Measurements from ENCODE around the gene TRMT44.

TRMT44 gene

GRCh38 chr4:8435656-8436121 is 4.9 kb upstream of the TRMT44 start:
- no peak for DNase-seq (ENCODE audit: low read depth)

DNA sequence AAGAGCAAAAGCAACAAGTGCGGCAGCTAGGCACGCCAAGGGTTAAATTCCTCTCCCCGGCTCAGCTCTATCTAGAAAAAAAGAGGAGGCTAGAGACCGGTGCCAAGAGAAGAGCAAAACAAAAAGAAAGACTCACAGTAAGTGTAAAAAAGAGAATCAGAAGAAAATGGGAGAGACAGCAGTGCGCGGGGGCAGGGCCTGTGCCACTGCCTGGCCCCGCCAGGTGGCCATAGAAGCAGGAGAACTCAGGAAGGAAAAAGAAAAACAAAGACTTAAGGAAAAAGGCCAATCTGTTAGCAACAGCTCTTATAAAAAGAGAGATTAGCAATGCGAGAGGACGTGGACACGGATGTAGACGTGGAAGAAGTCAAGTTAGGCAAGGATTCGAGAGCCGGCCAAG is 3.3 kb upstream of the TRMT44 start:
- DNase-seq (ENCODE audit: low read depth): no peak

DNA sequence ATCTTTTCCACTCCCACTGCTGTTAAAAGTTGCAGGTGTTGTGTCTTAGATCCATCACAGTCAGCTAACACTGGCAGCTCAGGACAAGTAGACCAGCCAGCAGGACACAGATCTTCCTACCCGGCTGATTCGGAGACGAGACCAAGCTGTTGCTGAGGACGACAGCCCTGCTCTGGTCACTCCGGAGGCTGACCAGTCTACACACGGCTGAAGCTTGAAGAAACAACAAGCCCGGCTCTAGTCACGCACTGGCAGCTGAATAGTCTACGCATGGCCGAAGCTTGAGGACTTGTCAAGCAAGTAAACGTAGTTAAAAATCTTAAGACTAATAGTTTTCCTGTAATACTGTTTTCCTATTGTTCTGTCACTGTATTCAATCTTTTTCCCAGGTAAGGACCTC is 1.8 kb upstream of the TRMT44 start:
- DNase-seq (ENCODE audit: low read depth): no peak

GRCh38 chr4:8439168-8439567 is 1.4 kb upstream of the TRMT44 start:
- no peak for DNase-seq (ENCODE audit: low read depth)

DNA sequence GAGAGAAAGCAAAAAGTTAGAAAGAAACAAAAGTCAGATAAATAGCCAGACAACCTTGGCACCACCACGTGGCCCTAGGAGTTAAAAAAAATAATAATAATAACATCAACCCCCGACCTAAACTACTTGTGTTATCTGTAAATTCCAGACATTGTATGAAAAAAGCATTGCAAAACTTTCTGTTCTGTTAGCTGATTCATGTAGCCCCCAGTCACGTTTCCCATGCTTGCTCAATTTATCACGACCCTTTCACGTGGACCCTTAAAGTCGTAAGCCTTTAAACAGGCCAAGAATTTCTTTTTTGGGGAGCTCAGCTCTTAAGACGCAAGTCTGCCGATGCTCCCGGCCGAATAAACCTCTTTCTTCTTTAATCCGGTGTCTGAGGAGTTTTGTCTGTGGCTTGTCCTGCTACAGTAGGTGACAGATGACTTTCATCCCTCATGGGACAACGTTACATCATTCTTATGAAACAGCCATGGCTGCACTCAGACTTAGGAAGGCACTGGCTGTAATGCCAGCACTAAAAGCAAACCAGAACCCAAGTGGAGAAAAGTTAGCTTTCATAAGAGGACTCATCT is 574 bp upstream of the TRMT44 start:
- DNase-seq (ENCODE audit: low read depth): no peak

DNA sequence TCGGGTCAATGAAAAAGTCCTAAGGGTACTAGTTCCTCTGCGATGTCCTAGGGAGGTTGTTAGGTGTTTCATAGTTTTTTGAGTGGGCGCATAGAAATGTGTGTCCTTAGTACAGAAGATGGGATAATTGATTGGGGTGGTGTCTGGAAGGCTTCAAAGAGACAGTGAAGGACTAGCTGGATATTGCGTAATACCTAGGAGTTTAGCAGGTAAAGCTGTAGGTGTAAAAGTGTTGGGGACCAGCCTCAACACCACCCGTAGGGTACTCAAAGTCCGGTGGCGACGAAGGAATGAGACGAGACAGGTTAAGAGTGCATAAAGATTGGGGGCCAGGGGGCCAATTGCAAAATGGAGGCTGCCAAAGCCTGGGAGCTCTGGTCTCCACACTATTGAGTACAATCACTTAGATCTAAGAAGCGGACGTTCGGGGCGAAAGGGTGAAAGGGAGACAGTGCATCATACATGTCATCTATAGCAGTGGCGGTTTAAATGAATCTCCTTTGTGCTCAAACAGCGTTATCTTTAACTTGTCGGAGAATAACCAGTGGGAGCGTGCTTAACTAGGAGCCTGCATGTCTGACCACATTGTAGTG is 1.0 kb downstream of the TRMT44 start:
- DNase-seq (ENCODE audit: low read depth): no peak

- no peak for DNase-seq (ENCODE audit: low read depth)
These were observed 2.2 kb downstream of the TRMT44 start for GRCh38 chr4:8442596-8443358.

DNA sequence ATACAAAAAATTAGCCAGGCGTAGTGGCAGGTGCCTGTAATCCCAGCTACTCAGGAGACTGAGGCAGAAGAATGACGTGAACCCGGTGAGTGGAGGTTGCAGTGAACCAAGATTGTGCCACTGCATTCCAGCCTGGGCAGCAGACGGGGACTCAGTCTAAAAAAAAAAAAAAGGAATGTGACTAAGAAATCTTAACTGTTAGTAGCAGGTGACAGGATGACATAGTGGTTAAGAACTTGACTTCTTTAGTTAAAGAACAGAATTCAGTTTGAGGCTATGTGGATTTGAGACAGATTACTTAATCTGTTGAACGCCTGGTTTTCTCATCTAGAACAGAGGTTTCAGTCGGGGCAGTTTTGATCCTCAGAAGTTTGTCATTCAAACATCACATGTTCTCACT is 3.2 kb downstream of the TRMT44 start:
- no peak for DNase-seq (ENCODE audit: low read depth)

GRCh38 chr4:8446122-8446521 is 5.5 kb downstream of the TRMT44 start:
- DNase-seq (ENCODE audit: low read depth): no peak

GRCh38 chr4:8451440-8452182 is 11.0 kb downstream of the TRMT44 start:
- peak; percentile 30 for DNase-seq (ENCODE audit: low read depth)

DNA sequence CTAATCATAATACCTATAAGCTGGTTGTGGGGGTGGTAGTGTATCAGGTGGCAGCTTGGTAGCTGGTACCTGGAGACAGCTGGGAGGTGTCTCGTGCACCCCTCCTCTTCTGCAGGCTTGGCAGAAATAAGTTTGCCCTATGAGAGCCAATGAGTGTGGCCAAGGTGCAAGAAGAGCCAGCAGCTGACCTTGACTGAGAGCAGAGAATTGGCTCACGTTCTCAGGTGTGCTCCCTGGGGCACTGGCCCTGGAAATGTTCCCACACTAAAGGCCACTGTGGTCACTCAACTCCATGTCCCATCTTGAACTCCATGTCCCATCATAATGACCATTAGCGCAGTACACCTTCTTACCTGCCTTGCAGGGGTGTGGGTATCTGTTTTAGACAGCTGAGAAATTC is 13.4 kb downstream of the TRMT44 start:
- no peak for DNase-seq (ENCODE audit: low read depth)

- DNase-seq (ENCODE audit: low read depth): no peak
These were observed 17.2 kb downstream of the TRMT44 start for GRCh38 chr4:8457646-8458252.

GRCh38 chr4:8459867-8460445 is 19.4 kb downstream of the TRMT44 start:
- no peak for DNase-seq (ENCODE audit: low read depth)

DNA sequence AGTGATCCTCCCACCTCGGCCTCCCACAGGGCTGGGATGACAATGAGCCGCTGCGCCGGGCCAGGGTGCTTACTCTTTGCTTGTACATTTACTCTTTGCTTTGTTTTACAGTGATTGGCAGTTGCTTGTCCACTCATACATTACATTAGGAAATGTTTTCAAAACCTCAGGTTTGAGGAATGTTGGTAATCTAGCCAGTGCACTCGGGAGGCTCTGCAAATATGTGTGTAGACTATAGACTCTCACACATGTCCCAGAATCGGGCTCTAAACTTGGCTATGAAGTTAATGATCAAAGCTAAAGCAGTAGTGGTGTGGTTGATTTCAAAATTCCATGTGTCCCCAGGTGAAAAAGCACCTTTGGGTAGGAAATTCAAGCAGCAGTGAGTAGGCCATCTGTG is 20.5 kb downstream of the TRMT44 start:
- DNase-seq (ENCODE audit: low read depth): no peak

- no peak for DNase-seq (ENCODE audit: low read depth)
These were observed 21.0 kb downstream of the TRMT44 start for GRCh38 chr4:8461616-8462015.

DNA sequence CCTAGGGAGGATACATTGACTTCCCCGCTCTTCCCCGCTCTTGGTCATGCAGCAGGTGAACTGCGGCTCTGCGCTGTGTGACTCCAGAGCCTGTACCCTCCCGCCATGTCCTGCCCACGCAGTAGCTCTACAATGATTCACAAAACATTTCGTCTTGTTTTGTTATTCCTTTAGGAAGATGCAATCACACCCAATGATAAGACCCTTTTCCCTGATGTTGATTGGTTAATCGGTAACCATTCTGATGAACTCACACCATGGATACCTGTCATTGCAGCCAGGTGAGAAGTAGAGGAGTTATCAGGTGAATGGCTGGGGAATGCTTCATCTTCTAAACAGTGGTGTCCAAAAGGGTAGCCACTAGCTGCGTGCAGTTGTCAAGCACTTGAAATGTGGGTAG is 23.2 kb downstream of the TRMT44 start:
- no peak for DNase-seq (ENCODE audit: low read depth)

DNA sequence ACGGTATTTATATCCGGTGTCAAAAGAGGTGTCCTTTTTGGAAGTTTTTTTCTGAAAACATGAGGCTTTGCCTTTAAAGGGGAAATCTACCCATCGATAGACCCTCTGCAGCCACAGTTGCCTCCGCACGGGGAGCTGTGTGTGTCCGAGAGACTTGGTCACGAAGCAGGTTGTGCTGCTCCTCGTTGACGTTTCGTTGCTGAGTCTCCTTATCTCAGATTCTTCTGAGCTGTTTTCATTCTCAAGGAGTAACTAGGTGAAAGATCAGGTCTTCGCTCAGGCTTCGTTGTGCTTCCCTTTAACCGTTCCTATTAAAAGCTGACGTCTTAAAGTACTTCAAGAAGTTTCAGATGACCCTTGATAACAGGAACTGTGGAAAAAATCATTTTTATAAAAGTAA is 23.8 kb downstream of the TRMT44 start:
- DNase-seq (ENCODE audit: low read depth): no peak

DNA sequence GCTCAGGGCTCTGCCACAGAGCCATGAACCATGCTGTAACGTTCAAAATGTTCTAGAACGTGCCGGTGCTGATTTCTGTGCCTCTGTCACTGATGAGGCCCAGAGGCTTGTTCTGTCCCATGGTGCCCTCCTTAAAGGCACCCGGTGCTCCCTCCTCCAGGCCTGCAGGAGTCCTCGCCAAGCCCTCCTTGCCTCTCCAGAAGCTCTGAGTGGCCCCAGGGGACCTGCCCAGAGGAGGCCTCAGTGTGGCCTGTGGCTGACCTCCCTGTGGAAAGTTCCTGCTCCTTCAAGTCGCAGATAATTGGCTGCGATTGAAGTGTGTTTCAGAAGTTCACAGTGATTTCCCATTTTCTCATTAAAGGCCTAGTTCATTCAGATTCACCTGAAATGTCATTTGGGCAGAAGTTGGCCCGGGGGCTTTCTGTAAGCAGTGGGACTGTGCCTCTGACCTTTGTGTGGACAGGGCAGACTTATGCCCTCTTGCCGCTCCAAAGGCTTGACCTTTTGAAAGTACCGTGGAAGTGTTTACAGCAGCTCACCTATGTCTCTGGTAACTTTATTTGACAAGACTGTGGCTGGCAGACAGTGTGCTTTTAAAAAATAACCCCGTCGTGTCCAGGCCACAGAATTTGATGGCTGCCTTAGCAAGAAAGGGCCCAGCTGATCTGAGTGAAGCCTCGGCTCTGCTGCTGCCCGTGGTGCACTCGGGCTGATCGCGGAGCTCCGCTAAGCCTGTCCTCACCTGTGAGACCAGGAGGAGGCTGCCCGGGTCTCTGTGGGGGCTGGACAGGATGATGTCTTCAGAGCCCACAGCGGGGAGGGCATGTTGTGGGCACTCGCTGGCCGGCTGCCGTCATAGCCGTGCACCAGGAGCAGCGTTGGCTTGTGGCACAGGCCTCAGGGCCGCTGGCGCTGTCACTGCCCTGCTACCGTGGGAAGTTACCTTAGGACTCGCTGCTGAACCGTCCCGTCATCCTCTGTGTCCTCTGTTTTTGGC is 25.3 kb downstream of the TRMT44 start:
- DNase-seq (ENCODE audit: low read depth): no peak

- no peak for DNase-seq (ENCODE audit: low read depth)
These were observed 26.4 kb downstream of the TRMT44 start for GRCh38 chr4:8467016-8467415.

- DNase-seq (ENCODE audit: low read depth): peak; percentile 20
These were observed 28.4 kb downstream of the TRMT44 start for GRCh38 chr4:8468746-8469535.

All from CMK (cell line).